HepG2 (cell line): ENCODE data around the gene PRKAR1B. TPM values are rescaled to one million over a fixed set of nuclear protein-coding genes. Genes with fewer than 3 reads are reported as not detected.

Experiments
- FOXA3 ChIP-seq: IDR thresholded peaks from 2 replicates; pipeline ENCODE4 v1.6.1; 2016; ENCODE audit warnings: missing genetic modification reagents, missing compliant biosample characterization
- FOXO1 ChIP-seq: sonication (generic); formaldehyde crosslinking; IDR thresholded peaks from 2 replicates; pipeline ENCODE4 v1.4.0; 2020; ENCODE audit warnings: missing genetic modification reagents
- KLF12 ChIP-seq: sonication (generic); formaldehyde crosslinking; IDR thresholded peaks from 2 replicates; pipeline ENCODE4 v1.4.0; 2020; ENCODE audit warnings: missing genetic modification reagents, borderline replicate concordance
- MBNL3 ChIP-seq: fragments of 250-450 bp; sonication (Bioruptor Pico); conservative IDR thresholded peaks from 2 replicates; pipeline ENCODE4 v1.8.0; 2022; ENCODE audit warnings: mild to moderate bottlenecking, inconsistent platforms
- ZNF549 ChIP-seq: sonication (generic); formaldehyde crosslinking; IDR thresholded peaks from 2 replicates; pipeline ENCODE4 v1.5.0; 2020; ENCODE audit warnings: missing genetic modification reagents
- ZNF841 ChIP-seq: sonication (generic); formaldehyde crosslinking; IDR thresholded peaks from 2 replicates; pipeline ENCODE4 v1.8.1; 2023; ENCODE audit warnings: missing genetic modification reagents, borderline replicate concordance
- polyA plus RNA-seq, 8 experiments: library from polyadenylated mRNA; depleted of rRNA in 3 of 8; stranded (reverse) in 7 of 8; unstranded in 1 of 8; fragments of >200 nt; fragmentation: Illumina TruSeq in 4 of 8; extraction: Trizol in 4 of 8; gene quantifications; 2 replicates each; pipeline versions ENCODE4 v1.2.1 to v1.2.3, GENCODE V29; 2011 to 2016; ENCODE audit warnings: low read depth in 4 of 8, missing spikeins in 1 of 8, mixed read lengths in 1 of 8; ENCODE audit not compliant: insufficient read depth in 1 of 8
- total RNA-seq, 5 experiments: library from RNA; depleted of rRNA; stranded (reverse); fragments of >200 nt; fragmentation: Illumina TruSeq; extraction: Trizol; gene quantifications; 2 replicates each; pipeline ENCODE4 v1.2.3, GENCODE V29; 2016; ENCODE audit warnings: low read depth in 1 of 5
- TF ChIP-seq, protein P1 (sequence below): IDR thresholded peaks from 2 replicates; pipeline ENCODE4 v1.6.1; 2018; ENCODE audit warnings: missing genetic modification reagents, mild to moderate bottlenecking, missing compliant biosample characterization
- TF ChIP-seq, protein P2 (sequence below): sonication (generic); formaldehyde crosslinking; IDR thresholded peaks from 2 replicates; pipeline ENCODE4 v1.9.0; 2021; ENCODE audit warnings: missing genetic modification reagents, borderline replicate concordance
- TF ChIP-seq, protein P3 (sequence below): sonication (generic); formaldehyde crosslinking; IDR thresholded peaks from 2 replicates; pipeline ENCODE4 v1.4.0; 2020; ENCODE audit warnings: mild to moderate bottlenecking, missing genetic modification reagents
- TF ChIP-seq, protein P4 (sequence below): sonication (generic); formaldehyde crosslinking; conservative IDR thresholded peaks from 2 replicates; pipeline ENCODE4 v1.4.0; 2020; ENCODE audit warnings: missing genetic modification reagents

The PRKAR1B gene
- total and polyA plus RNA-seq, 2 of the 13 experiments (the other 11 are each of a cell fraction or from before 2014, with no cell fraction given) = 7.9 to 28.2 TPM

DNA sequence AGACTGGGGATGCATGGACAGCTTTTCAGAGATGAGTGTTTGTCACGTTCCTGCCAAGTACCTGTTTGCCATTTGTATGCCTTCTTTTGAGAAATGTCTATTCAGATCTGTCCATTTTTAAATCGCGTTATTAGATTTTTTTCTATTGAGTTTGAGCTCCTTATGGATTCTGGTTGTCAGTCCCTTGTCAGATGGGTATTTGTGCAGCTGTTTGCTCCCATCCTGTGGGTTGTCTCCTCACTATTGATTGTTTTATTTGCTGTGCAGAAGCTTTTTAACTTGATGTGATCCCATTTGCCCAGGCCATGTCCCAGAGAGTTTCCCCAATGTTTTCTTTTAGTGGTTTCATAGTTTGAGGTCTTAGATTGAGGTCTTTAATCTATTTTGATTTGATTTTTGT lies 5.5 kb upstream of the PRKAR1B start (continued):
- TF ChIP-seq, protein P1, sequence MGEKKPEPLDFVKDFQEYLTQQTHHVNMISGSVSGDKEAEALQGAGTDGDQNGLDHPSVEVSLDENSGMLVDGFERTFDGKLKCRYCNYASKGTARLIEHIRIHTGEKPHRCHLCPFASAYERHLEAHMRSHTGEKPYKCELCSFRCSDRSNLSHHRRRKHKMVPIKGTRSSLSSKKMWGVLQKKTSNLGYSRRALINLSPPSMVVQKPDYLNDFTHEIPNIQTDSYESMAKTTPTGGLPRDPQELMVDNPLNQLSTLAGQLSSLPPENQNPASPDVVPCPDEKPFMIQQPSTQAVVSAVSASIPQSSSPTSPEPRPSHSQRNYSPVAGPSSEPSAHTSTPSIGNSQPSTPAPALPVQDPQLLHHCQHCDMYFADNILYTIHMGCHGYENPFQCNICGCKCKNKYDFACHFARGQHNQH = 0 out of 2 replicates have a peak, but pooled peaks have one; percentile 7
- TF ChIP-seq KLF12 (CRISPR knock-in tag) (0 out of 2 replicates have a peak, but pooled peaks have one; percentile 23), MBNL3 (CRISPR knock-in tag) (no peak), FOXA3 (CRISPR knock-in tag) (peak; percentile 5; the same call in 1 of the 2 replicates), ZNF841 (CRISPR knock-in tag) (no peak), ZNF549 (CRISPR knock-in tag) (no peak), FOXO1 (CRISPR knock-in tag) (no peak)
- TF ChIP-seq, protein P2, sequence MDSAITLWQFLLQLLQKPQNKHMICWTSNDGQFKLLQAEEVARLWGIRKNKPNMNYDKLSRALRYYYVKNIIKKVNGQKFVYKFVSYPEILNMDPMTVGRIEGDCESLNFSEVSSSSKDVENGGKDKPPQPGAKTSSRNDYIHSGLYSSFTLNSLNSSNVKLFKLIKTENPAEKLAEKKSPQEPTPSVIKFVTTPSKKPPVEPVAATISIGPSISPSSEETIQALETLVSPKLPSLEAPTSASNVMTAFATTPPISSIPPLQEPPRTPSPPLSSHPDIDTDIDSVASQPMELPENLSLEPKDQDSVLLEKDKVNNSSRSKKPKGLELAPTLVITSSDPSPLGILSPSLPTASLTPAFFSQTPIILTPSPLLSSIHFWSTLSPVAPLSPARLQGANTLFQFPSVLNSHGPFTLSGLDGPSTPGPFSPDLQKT (CRISPR knock-in tag) = no peak
- TF ChIP-seq, protein P3, sequence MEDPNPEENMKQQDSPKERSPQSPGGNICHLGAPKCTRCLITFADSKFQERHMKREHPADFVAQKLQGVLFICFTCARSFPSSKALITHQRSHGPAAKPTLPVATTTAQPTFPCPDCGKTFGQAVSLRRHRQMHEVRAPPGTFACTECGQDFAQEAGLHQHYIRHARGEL = no peak
- TF ChIP-seq, protein P4, sequence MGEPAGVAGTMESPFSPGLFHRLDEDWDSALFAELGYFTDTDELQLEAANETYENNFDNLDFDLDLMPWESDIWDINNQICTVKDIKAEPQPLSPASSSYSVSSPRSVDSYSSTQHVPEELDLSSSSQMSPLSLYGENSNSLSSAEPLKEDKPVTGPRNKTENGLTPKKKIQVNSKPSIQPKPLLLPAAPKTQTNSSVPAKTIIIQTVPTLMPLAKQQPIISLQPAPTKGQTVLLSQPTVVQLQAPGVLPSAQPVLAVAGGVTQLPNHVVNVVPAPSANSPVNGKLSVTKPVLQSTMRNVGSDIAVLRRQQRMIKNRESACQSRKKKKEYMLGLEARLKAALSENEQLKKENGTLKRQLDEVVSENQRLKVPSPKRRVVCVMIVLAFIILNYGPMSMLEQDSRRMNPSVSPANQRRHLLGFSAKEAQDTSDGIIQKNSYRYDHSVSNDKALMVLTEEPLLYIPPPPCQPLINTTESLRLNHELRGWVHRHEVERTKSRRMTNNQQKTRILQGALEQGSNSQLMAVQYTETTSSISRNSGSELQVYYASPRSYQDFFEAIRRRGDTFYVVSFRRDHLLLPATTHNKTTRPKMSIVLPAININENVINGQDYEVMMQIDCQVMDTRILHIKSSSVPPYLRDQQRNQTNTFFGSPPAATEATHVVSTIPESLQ (CRISPR knock-in tag) = no peak
